Measurements from ENCODE around the gene HTR6.
"Not testable (repeated sequence)": the region's sequence is repeated elsewhere in the genome, so short reads cannot be mapped to it uniquely, and the experiment has no call there.

Gene HTR6

DNA sequence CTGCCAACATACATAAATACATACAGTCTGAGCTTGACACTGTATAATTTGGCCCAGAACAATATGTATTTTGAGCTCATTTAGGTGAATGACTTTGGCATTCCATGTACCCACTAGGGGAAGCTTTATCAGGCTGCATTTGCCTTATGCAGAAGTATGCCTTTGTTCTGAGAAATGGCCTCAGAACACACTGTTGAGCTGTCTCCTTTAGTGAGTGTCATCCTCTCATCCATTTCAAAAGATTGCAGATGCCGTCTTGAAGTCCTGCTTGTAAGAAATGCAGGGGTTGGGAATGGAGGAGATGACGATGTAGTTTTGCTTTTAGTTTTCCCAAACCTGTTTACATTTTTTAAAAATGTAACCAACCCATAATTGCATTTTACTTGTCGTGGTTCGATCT lies 35.3 kb upstream of the HTR6 start:
- H3K4me2 ChIP-seq (ENCODE audit: low read length) = no peak overlapping the region
- no peaks in the 10 kb centered on the region for H3K79me2 ChIP-seq (ENCODE audit: low read length)
- H2AFZ ChIP-seq (ENCODE audit: low read depth, low read length) = no peak overlapping the region
- H3K27me3 ChIP-seq (ENCODE audit: low read depth, low read length) = no peaks in the 10 kb centered on the region
- no peaks in the 10 kb centered on the region for H3K9me3 ChIP-seq (ENCODE audit: insufficient read depth, low read length)
- TF ChIP-seq, protein P1, sequence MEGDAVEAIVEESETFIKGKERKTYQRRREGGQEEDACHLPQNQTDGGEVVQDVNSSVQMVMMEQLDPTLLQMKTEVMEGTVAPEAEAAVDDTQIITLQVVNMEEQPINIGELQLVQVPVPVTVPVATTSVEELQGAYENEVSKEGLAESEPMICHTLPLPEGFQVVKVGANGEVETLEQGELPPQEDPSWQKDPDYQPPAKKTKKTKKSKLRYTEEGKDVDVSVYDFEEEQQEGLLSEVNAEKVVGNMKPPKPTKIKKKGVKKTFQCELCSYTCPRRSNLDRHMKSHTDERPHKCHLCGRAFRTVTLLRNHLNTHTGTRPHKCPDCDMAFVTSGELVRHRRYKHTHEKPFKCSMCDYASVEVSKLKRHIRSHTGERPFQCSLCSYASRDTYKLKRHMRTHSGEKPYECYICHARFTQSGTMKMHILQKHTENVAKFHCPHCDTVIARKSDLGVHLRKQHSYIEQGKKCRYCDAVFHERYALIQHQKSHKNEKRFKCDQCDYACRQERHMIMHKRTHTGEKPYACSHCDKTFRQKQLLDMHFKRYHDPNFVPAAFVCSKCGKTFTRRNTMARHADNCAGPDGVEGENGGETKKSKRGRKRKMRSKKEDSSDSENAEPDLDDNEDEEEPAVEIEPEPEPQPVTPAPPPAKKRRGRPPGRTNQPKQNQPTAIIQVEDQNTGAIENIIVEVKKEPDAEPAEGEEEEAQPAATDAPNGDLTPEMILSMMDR (IDR thresholded peaks at IDR 0.05; ENCODE audit: low read depth, low read length) = no peak
- TF ChIP-seq EZH2phosphoT487 (IDR thresholded peaks at IDR 0.05; ENCODE audit: low read depth) = no peak
- H3K27ac ChIP-seq (ENCODE audit: low read length) = no peak overlapping the region
- no peaks in the 10 kb centered on the region for H3K4me1 ChIP-seq (ENCODE audit: low read length)
- H4K20me1 ChIP-seq (ENCODE audit: insufficient read depth, low read length) = no peaks in the 10 kb centered on the region
- no peak overlapping the region for H3K4me3 ChIP-seq (ENCODE audit: low read length)
- H3K36me3 ChIP-seq (replicated peaks; ENCODE audit: low read depth, low read length) = peaks cover 11% of the 10 kb centered on the region
- H3K9ac ChIP-seq (ENCODE audit: low read length) = no peak overlapping the region

DNA sequence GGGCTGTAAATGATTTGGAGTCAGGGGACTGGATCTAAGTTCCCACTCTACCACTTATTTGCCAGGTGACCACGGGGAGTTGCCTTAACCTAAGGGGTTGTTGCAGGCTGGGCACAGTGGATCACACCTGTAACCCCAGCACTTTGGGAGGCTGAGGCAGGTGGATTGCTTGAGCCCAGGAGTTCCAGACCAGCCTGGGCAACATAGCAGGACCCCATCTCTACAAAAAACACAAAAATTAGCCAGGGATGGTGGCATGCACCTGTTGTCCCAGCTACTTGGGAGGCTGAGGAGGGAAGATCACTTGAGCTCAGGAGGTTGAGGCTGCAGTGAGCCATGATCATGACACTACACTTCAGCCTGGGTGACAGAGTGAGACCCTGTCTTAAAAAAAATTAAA lies 34.5 kb upstream of the HTR6 start:
- not testable (repeated sequence) for H3K9ac ChIP-seq (ENCODE audit: low read length); H2AFZ ChIP-seq (ENCODE audit: low read depth, low read length); H3K79me2 ChIP-seq (ENCODE audit: low read length)

DNA sequence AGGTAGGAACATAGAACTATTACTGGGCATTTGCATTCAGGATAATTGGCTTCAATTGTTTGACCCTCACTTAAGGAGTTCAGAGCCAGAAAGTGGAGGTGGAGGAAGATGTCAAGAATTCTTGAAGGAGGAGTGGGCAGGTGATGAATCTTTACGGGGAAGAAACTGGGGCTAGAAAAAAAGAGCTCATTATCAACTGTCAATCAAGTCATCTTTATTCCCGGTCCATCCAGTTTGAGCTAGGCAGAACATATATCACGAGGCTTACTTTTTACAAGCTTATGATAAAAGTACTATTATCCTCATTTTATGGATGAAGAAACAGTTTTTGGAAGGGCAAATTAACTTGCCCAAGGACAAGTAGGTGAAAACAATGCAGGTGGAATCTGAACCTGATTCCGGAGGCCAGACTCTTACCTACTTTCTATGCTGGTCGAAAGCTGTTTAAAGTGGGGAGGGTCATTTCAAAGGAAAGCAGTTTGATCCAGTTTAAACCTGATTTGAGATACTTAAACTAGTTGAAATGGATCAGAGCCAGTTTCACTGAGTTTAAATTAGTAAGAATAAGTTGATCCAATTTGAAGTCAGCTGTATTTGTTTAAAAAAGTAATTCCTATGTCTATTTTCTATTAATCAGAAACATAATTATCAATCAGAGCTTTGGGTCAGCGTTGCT lies 33.8 kb upstream of the HTR6 start:
- H3K36me3 ChIP-seq (replicated peaks; ENCODE audit: low read depth, low read length) = peaks cover 6% of the 10 kb centered on the region

More for the DNA sequence above, 34.5 kb upstream of the HTR6 start:
- H3K27me3 ChIP-seq (ENCODE audit: low read depth, low read length); H3K9me3 ChIP-seq (ENCODE audit: insufficient read depth, low read length); H4K20me1 ChIP-seq (ENCODE audit: insufficient read depth, low read length); H3K4me2 ChIP-seq (ENCODE audit: low read length); H3K36me3 ChIP-seq (replicated peaks; ENCODE audit: low read depth, low read length); H3K4me3 ChIP-seq (ENCODE audit: low read length); H3K4me1 ChIP-seq (ENCODE audit: low read length); H3K27ac ChIP-seq (ENCODE audit: low read length): not testable (repeated sequence)

DNA sequence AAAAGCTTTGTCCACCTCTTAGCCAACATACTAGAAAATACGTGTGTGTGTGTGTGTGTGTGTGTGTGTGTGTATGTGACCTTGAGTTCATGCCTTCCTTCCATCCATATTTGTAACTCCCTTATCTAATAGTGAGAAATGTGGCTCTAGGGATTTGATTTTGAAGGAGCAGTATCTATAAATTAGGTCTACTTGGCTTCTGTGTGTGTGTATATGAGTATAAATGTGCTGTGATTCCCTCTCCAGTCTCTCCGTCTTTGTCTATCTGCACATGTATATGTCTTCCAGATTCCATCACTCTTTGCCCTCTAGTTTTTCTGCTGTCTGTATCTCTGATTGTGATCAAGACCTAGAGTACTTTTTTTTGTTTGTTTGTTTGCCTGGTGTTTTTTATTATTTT lies 32.5 kb upstream of the HTR6 start:
- no peaks in the 10 kb centered on the region for H3K4me1 ChIP-seq (ENCODE audit: low read length)
- no peak overlapping the region for H2AFZ ChIP-seq (ENCODE audit: low read depth, low read length)
- H3K4me3 ChIP-seq (ENCODE audit: low read length) = no peak overlapping the region
- no peaks in the 10 kb centered on the region for H3K9me3 ChIP-seq (ENCODE audit: insufficient read depth, low read length)
- H3K79me2 ChIP-seq (ENCODE audit: low read length) = no peaks in the 10 kb centered on the region
- H4K20me1 ChIP-seq (ENCODE audit: insufficient read depth, low read length) = no peaks in the 10 kb centered on the region
- H3K27me3 ChIP-seq (ENCODE audit: low read depth, low read length) = no peaks in the 10 kb centered on the region
- TF ChIP-seq EZH2phosphoT487 (IDR thresholded peaks at IDR 0.05; ENCODE audit: low read depth) = no peak
- TF ChIP-seq, protein P1 (IDR thresholded peaks at IDR 0.05; ENCODE audit: low read depth, low read length) = no peak
- H3K36me3 ChIP-seq (replicated peaks; ENCODE audit: low read depth, low read length) = peaks cover 2% of the 10 kb centered on the region
- no peak overlapping the region for H3K9ac ChIP-seq (ENCODE audit: low read length)
- H3K4me2 ChIP-seq (ENCODE audit: low read length) = no peak overlapping the region
- H3K27ac ChIP-seq (ENCODE audit: low read length) = no peak overlapping the region

More for the DNA sequence above, 33.8 kb upstream of the HTR6 start:
- no peaks in the 10 kb centered on the region for H3K27me3 ChIP-seq (ENCODE audit: low read depth, low read length)
- no peaks in the 10 kb centered on the region for H3K9me3 ChIP-seq (ENCODE audit: insufficient read depth, low read length)
- H3K79me2 ChIP-seq (ENCODE audit: low read length) = no peaks in the 10 kb centered on the region
- H3K4me2 ChIP-seq (ENCODE audit: low read length) = no peak overlapping the region
- no peak overlapping the region for H3K27ac ChIP-seq (ENCODE audit: low read length)
- no peak overlapping the region for H3K4me3 ChIP-seq (ENCODE audit: low read length)
- H4K20me1 ChIP-seq (ENCODE audit: insufficient read depth, low read length) = no peaks in the 10 kb centered on the region
- TF ChIP-seq EZH2phosphoT487 (IDR thresholded peaks at IDR 0.05; ENCODE audit: low read depth) = no peak
- TF ChIP-seq, protein P1 (IDR thresholded peaks at IDR 0.05; ENCODE audit: low read depth, low read length) = no peak
- no peaks in the 10 kb centered on the region for H3K4me1 ChIP-seq (ENCODE audit: low read length)
- H3K9ac ChIP-seq (ENCODE audit: low read length) = no peak overlapping the region
- no peak overlapping the region for H2AFZ ChIP-seq (ENCODE audit: low read depth, low read length)

Data from OCI-LY3 (cell line).